ENCODE measurements around the gene EPHA8.

DNA sequence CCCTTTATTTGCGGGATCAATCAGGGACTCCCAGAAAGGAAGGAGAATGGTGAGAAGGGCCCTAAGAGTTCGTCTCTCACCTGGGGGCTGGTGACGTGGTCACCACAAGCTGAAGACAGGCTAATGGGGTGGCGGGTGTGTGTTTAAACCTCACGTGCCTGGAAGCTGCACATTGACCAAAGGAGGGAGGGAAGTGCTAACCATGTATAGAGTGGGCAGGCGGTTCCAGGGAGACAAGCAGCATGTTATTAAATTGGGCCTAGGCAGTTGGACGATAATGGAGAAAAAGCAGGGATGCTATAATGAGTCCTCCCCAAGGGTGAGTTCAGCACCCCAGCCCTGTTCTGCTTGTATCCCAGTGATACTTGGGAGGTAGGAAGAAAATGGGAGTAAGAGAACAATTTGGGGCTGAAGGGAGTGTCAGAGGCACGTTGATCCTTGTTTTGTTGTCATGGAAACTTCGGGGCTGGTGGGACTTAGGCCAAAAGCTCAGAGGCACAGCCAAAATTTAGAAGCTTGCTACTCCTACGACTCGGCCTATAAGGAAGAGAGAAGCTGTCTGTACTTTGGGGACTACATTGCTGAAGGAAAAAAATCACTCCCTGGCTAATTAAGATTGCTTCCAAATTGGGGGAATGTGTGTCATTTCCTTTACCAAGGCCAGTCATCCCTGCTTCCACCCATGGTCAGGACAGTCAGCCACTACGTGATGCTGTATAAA lies 33.2 kb upstream of the EPHA8 start:
- TF ChIP-seq PHF8 (IDR thresholded peaks at IDR 0.05; ENCODE audit: borderline replicate concordance, low read depth), result no peak
- TF ChIP-seq JUNB (IDR thresholded peaks at IDR 0.05), result no peak
- TF ChIP-seq, protein P1, sequence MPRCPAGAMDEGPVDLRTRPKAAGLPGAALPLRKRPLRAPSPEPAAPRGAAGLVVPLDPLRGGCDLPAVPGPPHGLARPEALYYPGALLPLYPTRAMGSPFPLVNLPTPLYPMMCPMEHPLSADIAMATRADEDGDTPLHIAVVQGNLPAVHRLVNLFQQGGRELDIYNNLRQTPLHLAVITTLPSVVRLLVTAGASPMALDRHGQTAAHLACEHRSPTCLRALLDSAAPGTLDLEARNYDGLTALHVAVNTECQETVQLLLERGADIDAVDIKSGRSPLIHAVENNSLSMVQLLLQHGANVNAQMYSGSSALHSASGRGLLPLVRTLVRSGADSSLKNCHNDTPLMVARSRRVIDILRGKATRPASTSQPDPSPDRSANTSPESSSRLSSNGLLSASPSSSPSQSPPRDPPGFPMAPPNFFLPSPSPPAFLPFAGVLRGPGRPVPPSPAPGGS (IDR thresholded peaks at IDR 0.05), result no peak
- TF ChIP-seq SREBF2 (IDR thresholded peaks at IDR 0.05), result no peak
